GM12864 (cell line): ENCODE data around the gene TRPC4.

Experiments
- DNase-seq: peaks from one replicate; pipeline ENCODE4 v3.0.0-alpha.2; 2011; ENCODE audit warnings: low read depth
- H3K4me3 ChIP-seq: 2 replicates; pipeline ENCODE4 v1.5.1; 2011; ENCODE audit warnings: mild to moderate bottlenecking, low read depth, low read length, control low read depth
- TF ChIP-seq, protein P1 (sequence below): IDR thresholded peaks from 2 replicates; pipeline ENCODE4 v1.5.1; 2011; ENCODE audit warnings: low read depth, mild to moderate bottlenecking, moderate library complexity, low read length, control low read depth, inconsistent platforms; ENCODE audit errors: missing control alignments

TRPC4 gene

DNA sequence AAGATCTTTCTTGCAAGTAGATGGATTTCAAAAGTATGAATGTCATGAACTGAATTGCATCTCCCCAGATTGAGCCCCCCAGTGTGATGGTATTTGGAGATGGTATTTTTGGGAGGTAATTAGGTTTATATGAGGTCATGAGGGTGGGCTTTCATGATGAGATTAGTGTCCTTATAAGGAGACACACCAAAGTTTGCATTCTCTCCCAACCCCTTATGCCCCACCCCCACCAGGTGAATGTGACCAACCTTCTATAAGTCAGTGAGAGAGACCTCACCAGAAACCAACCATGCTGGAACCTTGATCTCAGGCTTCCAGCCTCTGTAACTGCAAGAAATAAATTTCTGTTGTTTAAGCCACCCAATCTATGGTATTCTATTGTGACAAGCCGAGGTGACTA, 199.7 kb downstream of the TRPC4 start:
- H3K4me3 ChIP-seq, result no peak overlapping the region
- TF ChIP-seq, protein P1, sequence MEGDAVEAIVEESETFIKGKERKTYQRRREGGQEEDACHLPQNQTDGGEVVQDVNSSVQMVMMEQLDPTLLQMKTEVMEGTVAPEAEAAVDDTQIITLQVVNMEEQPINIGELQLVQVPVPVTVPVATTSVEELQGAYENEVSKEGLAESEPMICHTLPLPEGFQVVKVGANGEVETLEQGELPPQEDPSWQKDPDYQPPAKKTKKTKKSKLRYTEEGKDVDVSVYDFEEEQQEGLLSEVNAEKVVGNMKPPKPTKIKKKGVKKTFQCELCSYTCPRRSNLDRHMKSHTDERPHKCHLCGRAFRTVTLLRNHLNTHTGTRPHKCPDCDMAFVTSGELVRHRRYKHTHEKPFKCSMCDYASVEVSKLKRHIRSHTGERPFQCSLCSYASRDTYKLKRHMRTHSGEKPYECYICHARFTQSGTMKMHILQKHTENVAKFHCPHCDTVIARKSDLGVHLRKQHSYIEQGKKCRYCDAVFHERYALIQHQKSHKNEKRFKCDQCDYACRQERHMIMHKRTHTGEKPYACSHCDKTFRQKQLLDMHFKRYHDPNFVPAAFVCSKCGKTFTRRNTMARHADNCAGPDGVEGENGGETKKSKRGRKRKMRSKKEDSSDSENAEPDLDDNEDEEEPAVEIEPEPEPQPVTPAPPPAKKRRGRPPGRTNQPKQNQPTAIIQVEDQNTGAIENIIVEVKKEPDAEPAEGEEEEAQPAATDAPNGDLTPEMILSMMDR, result no peak
- no peak for DNase-seq

DNA sequence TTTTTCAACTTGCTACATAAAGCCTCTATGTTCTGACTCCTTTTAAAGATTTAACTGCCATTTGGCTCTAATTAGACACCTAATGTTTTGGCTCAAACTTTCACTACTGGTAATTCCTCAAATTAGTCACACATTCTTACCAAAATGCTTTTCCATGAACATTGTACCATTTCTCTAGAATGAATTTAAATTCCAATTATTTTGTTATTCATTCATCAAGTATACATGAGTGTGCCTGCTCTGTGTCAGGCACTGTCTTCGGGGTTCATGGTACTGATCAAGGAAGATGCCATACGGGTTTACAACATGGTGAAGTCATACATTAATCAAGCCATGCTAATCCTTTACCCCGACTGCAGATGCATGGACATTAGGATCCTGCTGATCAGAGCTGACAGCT, 201.9 kb downstream of the TRPC4 start:
- no peak for DNase-seq
- H3K4me3 ChIP-seq, result no peak overlapping the region
- TF ChIP-seq, protein P1, result no peak

DNA sequence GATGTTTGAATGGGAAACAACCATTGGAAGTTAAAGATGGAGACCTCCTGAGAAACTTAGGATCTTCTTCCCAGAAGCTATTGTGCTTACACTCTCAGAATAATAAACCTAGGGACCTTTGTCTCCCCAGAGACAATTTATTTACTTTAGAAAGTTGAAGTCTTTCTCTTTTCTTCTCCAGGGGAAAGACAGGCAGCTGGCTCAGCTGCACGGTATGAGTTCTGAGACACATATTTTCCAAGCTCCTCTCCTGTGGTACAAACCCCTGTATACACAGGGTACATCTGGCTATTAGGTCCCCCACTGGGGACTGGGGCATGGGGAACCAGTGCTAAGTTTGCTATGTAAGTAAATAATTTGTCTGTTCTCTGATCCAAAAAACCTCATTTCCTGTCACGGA, 203.5 kb downstream of the TRPC4 start:
- no peak for DNase-seq
- TF ChIP-seq, protein P1, result no peak
- no peak overlapping the region for H3K4me3 ChIP-seq

DNA sequence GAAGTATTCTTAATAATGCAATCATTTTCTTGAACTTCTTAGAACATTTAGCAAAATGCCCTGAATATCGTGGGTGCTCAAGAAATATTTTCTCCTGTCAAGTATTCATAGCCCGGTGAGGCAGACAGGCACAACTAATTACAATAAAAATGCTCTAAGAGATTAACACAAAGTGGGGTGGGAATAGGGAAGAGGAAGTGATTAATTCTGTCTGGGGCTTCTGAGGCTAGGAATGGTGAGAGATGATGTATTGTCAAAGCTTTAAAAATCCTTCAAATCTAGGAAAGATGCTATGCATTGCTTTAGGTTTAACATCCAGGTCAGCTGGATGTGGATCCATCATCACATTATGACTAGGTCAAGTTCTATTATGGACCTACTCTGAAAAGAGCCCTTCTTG, 204.2 kb downstream of the TRPC4 start:
- TF ChIP-seq, protein P1, result no peak
- DNase-seq, result no peak

DNA sequence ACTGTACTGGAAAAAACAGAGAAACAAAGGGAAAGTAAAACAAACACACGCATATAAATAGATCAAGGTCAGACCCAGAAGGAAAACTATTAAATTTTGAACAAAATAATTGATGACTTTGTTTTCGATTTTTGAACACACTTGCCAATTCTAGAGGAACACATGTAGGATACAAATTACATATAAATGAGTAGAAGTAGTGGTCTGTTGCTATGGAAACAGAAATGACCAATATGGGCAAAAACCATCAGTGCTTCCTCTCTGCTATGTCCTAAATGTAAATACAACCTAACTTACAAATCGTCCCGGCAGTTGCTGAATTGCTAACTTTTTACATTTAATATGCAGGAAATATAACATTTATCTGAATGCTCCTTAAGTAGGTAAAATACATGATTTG, 205.8 kb downstream of the TRPC4 start:
- no peak overlapping the region for H3K4me3 ChIP-seq
- DNase-seq, result no peak
- TF ChIP-seq, protein P1, result no peak

More for the DNA sequence above, 204.2 kb downstream of the TRPC4 start:
- no peak overlapping the region for H3K4me3 ChIP-seq

DNA sequence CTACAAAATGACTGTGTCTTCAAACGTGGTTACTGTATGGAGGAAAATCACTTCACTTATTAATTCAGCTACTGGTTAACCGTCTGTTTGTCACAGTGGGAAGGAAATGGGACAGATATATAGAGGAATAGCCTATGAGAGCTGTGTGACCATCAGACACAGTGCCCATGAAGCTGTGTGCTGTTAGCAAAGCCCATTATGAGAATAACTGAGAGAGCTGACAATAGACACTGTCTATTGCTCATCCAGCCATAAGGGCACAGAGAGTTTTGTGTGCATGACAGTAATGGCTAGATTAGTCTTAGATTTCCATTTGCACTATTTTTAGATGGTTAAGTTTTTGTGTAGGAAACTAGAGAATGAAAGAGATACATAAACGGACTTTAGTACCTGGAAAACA, 206.9 kb downstream of the TRPC4 start:
- DNase-seq, result no peak
- TF ChIP-seq, protein P1, result no peak
- H3K4me3 ChIP-seq, result no peak overlapping the region

DNA sequence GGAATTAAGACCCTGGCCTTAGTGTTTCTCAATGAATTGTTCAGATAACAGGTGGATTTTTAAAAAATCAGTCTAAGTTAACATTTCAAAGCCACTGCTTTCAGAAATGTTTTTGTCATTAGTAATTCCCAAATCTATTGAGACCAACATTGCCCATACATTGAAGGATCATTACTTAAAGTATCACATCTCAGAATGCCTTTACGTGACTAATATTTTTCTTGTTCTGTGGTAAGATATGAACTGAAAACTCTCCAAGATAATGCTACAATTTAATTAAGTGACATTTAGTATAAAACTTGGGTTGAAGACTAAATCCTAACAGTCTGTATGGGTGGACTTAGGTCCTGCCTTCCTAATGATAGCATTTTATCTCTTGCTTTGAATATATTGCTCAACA, 211.6 kb downstream of the TRPC4 start:
- TF ChIP-seq, protein P1, result no peak
- no peak overlapping the region for H3K4me3 ChIP-seq
- no peak for DNase-seq
